Lower leg skin (tissue), 4 donors: ENCODE measurements around the gene LEMD3. TPM values are rescaled to one million over a fixed set of nuclear protein-coding genes. Genes with fewer than 3 reads are reported as not detected.
A peak's percentile ranks its signal among the peaks of the same experiment; 100 is the strongest.

ENCODE experiments used
- DNase-seq, 2 donors: peaks; one replicate each; pipeline ENCODE4 v3.0.0-alpha.2; 2019; ENCODE audit warnings: low spot score in 2 of 2
- H3K4me3 ChIP-seq: fragments of 200-600 bp; sonication (generic); 2 replicates; pipeline ENCODE4 v1.5.1; 2017; ENCODE audit warnings: mild to moderate bottlenecking, low read depth; ENCODE audit not compliant: poor library complexity, severe bottlenecking
- CTCF ChIP-seq, 3 donors: fragments of 450-650 bp; IDR thresholded peaks; one replicate each; pipeline ENCODE4 v1.5.1; 2016; ENCODE audit warnings: antibody characterized with exemption in 3 of 3, mild to moderate bottlenecking in 3 of 3, moderate library complexity in 2 of 3
- POLR2A ChIP-seq, 2 donors: fragments of 450-650 bp; IDR thresholded peaks; one replicate each; pipeline ENCODE4 v1.6.1; 2016 to 2017; ENCODE audit warnings: antibody characterized with exemption in 2 of 2, mild to moderate bottlenecking in 1 of 2, moderate library complexity in 1 of 2
- WGBS, 2 donors: methylation state at CpG; one replicate each; pipeline ENCODE4 v1.1.5; 2018; 5-methylcytosine and 5-hydroxymethylcytosine counted together
- intact Hi-C: fragments of 100-400 bp; cut with DNase I; formaldehyde crosslinking; loops from one replicate; pipeline ENCODE4 v1.15.0; 2023; ENCODE audit warnings: low total_unique reads
- total RNA-seq, 4 donors: library from RNA; depleted of rRNA; stranded (reverse); fragments of >200 nt; gene quantifications; one replicate each; pipeline ENCODE4 v1.1.0, GENCODE V29; 2016

LEMD3 gene
- total RNA-seq, 4 donors from 2014 or later = 45.1 to 89.8 (median 53.7) TPM

- TF ChIP-seq POLR2A (IDR thresholded peaks at IDR 0.05) (no peak), CTCF (IDR thresholded peaks at IDR 0.05) (no peak)
- WGBS, 2 donors = 93 to 100% methylated on average over 1 of the region's 1 CpG
- no peak overlapping the region for H3K4me3 ChIP-seq
- intact Hi-C loops = no loop called here
- no peak for DNase-seq
Observed at GRCh38 chr12:65162609-65163008, 6.8 kb upstream of the LEMD3 start.

- TF ChIP-seq POLR2A (IDR thresholded peaks at IDR 0.05) (no peak), CTCF (IDR thresholded peaks at IDR 0.05) (no peak)
- WGBS, 2 donors = 96 to 97% methylated on average over 2 of the region's 2 CpGs
- intact Hi-C loops = no loop called here
- DNase-seq = no peak
- no peak overlapping the region for H3K4me3 ChIP-seq
Observed at GRCh38 chr12:65164244-65164643, 5.1 kb upstream of the LEMD3 start.

DNA sequence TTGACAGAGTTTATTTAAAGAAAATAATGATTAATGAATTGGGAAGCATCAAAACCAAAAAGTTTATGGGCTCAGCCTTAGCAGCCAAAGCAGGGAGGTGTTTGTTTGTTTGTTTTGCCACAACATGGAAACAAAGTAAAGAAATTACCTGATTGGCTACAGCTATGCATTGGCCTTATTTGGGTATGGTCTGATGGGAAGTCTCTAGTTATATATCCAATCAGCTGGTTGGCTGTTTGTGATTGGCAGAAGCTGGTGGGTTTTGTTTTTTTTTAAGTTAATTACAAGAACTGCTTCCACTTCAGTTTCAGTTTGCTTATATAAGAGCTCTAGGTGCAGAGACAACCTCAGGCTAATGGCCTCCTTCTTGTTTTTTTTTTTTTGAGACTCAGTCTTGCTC, 4.6 kb upstream of the LEMD3 start:
- no peak overlapping the region for H3K4me3 ChIP-seq
- intact Hi-C loops = no loop called here
- TF ChIP-seq POLR2A (IDR thresholded peaks at IDR 0.05) = no peak
- TF ChIP-seq CTCF (IDR thresholded peaks at IDR 0.05) = no peak
- DNase-seq = no peak

GRCh38 chr12:65168681-65169319, 583 bp upstream of the LEMD3 start:
- peak overlapping the region; percentile 82 for H3K4me3 ChIP-seq
- DNase-seq = no peak
- intact Hi-C loops = no loop called here
- TF ChIP-seq CTCF (IDR thresholded peaks at IDR 0.05) = no peak
- TF ChIP-seq POLR2A (IDR thresholded peaks at IDR 0.05) = no peak
- 10% methylated on average over 11 of the region's 11 CpGs for WGBS, 2 donors

GRCh38 chr12:65170209-65170881, 962 bp downstream of the LEMD3 start:
- intact Hi-C loops = no loop called here
- WGBS, 2 donors = 0 to 1% methylated on average over 39 to 47 of the region's 47 CpGs
- peak; percentile 37 to 92 for DNase-seq
- TF ChIP-seq POLR2A (IDR thresholded peaks at IDR 0.05) (no peak), CTCF (IDR thresholded peaks at IDR 0.05) (no peak)
- H3K4me3 ChIP-seq = peak overlapping the region; percentile 82
